Type B pancreatic cell (in vitro differentiated cells): ENCODE results near the gene BABAM2. TPM values are rescaled to one million over a fixed set of nuclear protein-coding genes. Genes with fewer than 3 reads are reported as not detected.

Experiments used
- DNase-seq: peaks from one replicate; pipeline ENCODE4 v3.0.0; 2021; ENCODE audit warnings: mixed read lengths; ENCODE audit not compliant: unreplicated experiment; ENCODE audit errors: extremely low spot score
- H3K27ac Mint-ChIP-seq: 2 replicates; pipeline ENCODE4 v1.8.0; 2021; ENCODE audit warnings: mild to moderate bottlenecking, mixed read lengths
- H3K27me3 Mint-ChIP-seq: 2 replicates; pipeline ENCODE4 v1.8.0; 2021; ENCODE audit warnings: mixed read lengths
- H3K36me3 Mint-ChIP-seq: 2 replicates; pipeline ENCODE4 v1.8.0; 2021; ENCODE audit warnings: mixed read lengths
- H3K4me1 Mint-ChIP-seq: one replicate; pipeline ENCODE4 v1.8.0; 2021; ENCODE audit warnings: mixed read lengths; ENCODE audit not compliant: unreplicated experiment
- H3K4me3 Mint-ChIP-seq: 2 replicates; pipeline ENCODE4 v1.8.0; 2021; ENCODE audit warnings: mild to moderate bottlenecking, mixed read lengths
- H3K9me3 Mint-ChIP-seq: 2 replicates; pipeline ENCODE4 v1.8.0; 2021; ENCODE audit warnings: mixed read lengths
- total RNA-seq: library from RNA; stranded (reverse); gene quantifications from 2 replicates; pipeline ENCODE4 v1.2.1, GENCODE V29; 2021; ENCODE audit warnings: low replicate concordance
- TF ChIP-seq, protein P1 (sequence below): fragments of 200-600 bp; sonication (generic); conservative IDR thresholded peaks from 2 replicates; pipeline ENCODE4 v1.5.0; 2021; ENCODE audit warnings: antibody characterized with exemption, mild to moderate bottlenecking

Gene BABAM2
- total RNA-seq, 1 donor from 2014 or later = 30.4 TPM

DNA sequence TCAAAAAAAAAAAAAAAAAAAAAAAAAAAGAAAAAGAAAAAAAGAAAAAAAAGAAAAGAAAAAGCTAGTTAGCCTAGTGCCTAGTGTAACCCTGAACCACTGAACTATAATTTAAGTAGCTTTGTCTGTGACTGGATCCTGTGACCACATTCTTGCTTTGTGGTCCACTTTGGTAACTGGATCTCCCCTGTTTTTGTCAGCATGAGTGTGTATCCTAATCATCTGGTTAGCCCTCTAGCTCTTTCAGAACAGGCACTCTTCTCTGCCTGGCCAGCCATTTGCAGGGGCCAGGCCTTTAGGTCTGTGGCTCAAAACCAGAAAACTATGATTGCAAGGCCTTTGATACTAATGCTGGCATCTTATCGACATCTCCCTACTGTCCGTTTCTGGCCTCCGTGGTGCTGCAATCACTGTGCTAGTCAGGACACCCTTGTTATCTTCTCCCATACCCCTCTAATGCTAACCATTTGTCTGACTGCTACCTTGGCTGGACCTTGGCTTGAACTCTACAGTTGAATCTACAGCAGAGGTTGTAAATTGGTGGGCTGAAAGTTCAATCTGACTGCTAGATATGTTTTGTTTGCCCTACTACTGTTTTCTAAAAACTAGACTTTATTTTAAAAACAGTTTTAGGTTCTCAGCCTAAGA lies 40.8 kb upstream of the BABAM2 start:
- H3K4me1 Mint-ChIP-seq = no peaks in the 10 kb centered on the region
- DNase-seq = no peak
- no peak overlapping the region for H3K4me3 Mint-ChIP-seq
- H3K36me3 Mint-ChIP-seq = no peaks in the 10 kb centered on the region
- no peak overlapping the region for H3K27ac Mint-ChIP-seq
- H3K27me3 Mint-ChIP-seq = no peaks in the 10 kb centered on the region
- H3K9me3 Mint-ChIP-seq = no peaks in the 10 kb centered on the region
- TF ChIP-seq, protein P1, sequence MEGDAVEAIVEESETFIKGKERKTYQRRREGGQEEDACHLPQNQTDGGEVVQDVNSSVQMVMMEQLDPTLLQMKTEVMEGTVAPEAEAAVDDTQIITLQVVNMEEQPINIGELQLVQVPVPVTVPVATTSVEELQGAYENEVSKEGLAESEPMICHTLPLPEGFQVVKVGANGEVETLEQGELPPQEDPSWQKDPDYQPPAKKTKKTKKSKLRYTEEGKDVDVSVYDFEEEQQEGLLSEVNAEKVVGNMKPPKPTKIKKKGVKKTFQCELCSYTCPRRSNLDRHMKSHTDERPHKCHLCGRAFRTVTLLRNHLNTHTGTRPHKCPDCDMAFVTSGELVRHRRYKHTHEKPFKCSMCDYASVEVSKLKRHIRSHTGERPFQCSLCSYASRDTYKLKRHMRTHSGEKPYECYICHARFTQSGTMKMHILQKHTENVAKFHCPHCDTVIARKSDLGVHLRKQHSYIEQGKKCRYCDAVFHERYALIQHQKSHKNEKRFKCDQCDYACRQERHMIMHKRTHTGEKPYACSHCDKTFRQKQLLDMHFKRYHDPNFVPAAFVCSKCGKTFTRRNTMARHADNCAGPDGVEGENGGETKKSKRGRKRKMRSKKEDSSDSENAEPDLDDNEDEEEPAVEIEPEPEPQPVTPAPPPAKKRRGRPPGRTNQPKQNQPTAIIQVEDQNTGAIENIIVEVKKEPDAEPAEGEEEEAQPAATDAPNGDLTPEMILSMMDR = no peak

DNA sequence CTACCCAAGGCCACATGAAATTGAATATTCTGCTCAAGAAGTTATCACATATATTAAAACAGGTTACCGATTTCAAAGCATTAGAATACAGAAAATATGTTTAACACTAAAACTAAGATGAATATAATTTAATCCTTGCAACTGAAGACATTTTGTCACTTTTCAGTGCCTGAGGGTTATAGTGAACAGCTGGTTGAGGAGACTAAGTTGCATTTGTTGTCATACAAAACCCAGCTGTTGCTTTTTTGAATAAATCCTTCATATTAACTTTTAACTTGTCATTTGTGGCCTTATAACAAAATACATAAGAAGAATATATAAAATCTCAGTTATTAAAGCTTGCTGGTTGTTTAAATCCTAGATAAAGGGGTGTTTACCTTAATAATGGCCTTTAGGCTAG lies 37.8 kb upstream of the BABAM2 start:
- Mint-ChIP-seq H3K4me3 (no peak overlapping the region), H3K36me3 (peaks cover 7% of the 10 kb centered on the region), H3K27ac (no peak overlapping the region), H3K27me3 (no peaks in the 10 kb centered on the region), H3K9me3 (peaks cover 7% of the 10 kb centered on the region), H3K4me1 (no peaks in the 10 kb centered on the region)
- TF ChIP-seq, protein P1 = no peak
- DNase-seq = no peak

DNA sequence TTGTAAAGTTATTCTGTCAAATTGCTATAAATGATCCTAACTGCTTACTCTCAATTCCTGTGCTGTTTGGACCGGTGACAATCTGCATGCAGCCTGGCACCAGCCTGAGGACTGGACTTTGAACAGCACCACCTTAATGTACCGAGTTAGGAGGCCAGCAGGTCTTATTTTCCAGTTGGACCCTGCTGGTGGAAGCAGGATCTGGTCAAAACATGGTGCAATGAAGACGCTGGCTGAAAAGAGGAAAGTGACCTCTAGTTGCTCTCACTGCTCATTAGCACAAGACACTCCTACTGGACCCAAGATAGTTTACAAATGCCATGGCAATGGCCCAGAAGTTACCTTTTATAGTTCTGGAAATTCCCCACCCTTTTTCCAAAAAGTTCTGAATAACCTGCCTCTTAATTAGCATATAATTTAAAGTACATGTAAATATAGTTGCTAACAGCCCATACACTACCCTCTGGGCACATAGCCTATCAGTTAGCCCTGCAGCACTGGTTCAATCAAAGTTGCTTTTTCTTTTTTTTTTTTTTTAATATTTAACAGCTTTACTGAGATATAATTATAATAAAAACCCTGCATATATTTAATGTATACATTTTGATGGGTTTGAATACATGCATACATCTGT lies 36.2 kb upstream of the BABAM2 start:
- H3K27ac Mint-ChIP-seq = no peak overlapping the region
- no peaks in the 10 kb centered on the region for H3K4me1 Mint-ChIP-seq
- no peaks in the 10 kb centered on the region for H3K27me3 Mint-ChIP-seq
- DNase-seq = no peak
- H3K36me3 Mint-ChIP-seq = peaks cover 7% of the 10 kb centered on the region
- TF ChIP-seq, protein P1 = no peak
- no peak overlapping the region for H3K4me3 Mint-ChIP-seq
- H3K9me3 Mint-ChIP-seq = peaks cover 10% of the 10 kb centered on the region

DNA sequence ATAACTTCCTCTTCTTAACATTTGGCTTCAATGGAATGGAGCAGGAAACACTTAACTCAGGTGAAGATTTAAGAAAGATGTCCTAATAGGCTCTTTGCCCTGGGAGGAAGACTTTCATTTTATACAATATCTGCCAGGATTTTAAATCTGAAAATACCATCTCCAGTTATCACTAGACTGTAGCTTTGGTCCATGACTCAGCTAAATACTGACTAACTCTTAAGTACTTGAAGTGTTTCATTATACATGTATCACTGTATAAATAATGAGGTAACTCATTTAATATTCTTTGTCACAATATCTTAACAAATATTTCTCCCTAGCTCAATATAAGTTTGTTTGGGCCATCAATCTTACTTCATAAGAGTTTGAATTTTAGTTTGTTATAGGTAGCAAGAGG lies 35.1 kb upstream of the BABAM2 start:
- peaks cover 10% of the 10 kb centered on the region for H3K9me3 Mint-ChIP-seq
- TF ChIP-seq, protein P1 = no peak
- no peaks in the 10 kb centered on the region for H3K4me1 Mint-ChIP-seq
- H3K27me3 Mint-ChIP-seq = no peaks in the 10 kb centered on the region
- H3K27ac Mint-ChIP-seq = no peak overlapping the region
- H3K36me3 Mint-ChIP-seq = peaks cover 7% of the 10 kb centered on the region
- no peak overlapping the region for H3K4me3 Mint-ChIP-seq
- no peak for DNase-seq

DNA sequence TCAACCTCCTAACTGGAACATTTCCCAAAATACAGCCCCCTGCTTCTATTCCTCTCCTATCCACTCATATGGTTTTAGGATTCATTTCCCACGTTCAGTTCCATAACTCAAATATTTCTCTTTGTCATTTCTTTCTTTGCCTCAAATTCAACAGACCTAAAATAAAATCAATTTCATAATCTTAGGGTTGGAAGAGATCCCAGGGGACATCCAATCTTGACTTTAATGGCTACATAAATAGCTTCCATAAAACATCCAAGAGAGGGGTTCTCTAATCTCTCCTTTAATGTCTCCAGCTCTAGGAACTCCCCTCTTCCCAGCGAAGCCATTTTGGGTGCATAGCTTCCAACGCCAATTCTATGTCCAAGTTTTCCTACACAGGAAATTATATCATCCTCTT lies 34.1 kb upstream of the BABAM2 start:
- Mint-ChIP-seq H3K4me1 (no peaks in the 10 kb centered on the region), H3K9me3 (peaks cover 10% of the 10 kb centered on the region), H3K27me3 (no peaks in the 10 kb centered on the region), H3K27ac (no peak overlapping the region), H3K4me3 (no peak overlapping the region), H3K36me3 (peaks cover 7% of the 10 kb centered on the region)
- TF ChIP-seq, protein P1 = no peak
- no peak for DNase-seq
